ENCODE measurements around the gene CIDEC. TPM values are rescaled to one million over a fixed set of nuclear protein-coding genes. Genes with fewer than 3 reads are reported as not detected.

The CIDEC gene
- total RNA-seq, 1 donor from 2014 or later: 51.3 TPM

DNA sequence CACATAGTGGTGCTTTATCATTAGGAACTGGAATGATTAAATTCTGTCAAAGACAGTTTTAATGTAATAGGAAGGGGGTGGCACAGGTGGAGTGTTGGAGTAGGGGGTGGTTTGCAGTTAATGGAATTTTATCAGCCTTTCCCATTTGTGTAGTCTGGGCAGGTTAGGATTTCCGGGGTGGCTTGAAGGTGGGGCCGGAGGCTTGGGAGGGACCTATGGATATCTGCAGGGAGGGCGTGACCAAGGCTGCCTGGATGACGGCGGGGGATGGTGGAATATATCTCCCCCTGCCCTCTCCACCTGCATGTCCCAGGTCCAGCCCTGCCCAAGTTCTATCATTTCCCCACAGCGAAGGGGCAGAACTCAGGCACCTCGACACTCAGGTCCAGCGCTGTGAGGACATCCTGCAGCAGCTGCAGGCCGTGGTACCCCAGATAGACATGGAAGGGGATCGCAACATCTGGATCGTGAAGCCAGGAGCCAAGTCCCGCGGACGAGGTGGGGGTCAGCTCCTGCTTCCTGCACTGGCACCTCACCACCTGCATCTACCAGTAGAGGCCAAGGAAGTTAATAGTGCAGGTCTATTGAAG is 54.5 kb downstream of the CIDEC start:
- no peaks in the 10 kb centered on the region for H3K4me1 ChIP-seq
- DNase-seq (ENCODE audit: extremely low spot score in 2 of 2): no peak
- intact Hi-C loops (cut with DNase I): no loop called here
- H3K36me3 ChIP-seq: peaks cover 0 to 10% of the 10 kb centered on the region in 2 donors
- no peaks in the 10 kb centered on the region for H3K9me3 ChIP-seq
- no peak for TF ChIP-seq POLR2AphosphoS5 (IDR thresholded peaks at IDR 0.05; ENCODE audit: insufficient read depth in 1 of 2, low read depth in 1 of 2)
- TF ChIP-seq, protein P1, sequence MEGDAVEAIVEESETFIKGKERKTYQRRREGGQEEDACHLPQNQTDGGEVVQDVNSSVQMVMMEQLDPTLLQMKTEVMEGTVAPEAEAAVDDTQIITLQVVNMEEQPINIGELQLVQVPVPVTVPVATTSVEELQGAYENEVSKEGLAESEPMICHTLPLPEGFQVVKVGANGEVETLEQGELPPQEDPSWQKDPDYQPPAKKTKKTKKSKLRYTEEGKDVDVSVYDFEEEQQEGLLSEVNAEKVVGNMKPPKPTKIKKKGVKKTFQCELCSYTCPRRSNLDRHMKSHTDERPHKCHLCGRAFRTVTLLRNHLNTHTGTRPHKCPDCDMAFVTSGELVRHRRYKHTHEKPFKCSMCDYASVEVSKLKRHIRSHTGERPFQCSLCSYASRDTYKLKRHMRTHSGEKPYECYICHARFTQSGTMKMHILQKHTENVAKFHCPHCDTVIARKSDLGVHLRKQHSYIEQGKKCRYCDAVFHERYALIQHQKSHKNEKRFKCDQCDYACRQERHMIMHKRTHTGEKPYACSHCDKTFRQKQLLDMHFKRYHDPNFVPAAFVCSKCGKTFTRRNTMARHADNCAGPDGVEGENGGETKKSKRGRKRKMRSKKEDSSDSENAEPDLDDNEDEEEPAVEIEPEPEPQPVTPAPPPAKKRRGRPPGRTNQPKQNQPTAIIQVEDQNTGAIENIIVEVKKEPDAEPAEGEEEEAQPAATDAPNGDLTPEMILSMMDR (IDR thresholded peaks at IDR 0.05): no peak
- TF ChIP-seq POLR2A (IDR thresholded peaks at IDR 0.05): no peak
- H3K27me3 ChIP-seq: no peaks in the 10 kb centered on the region
- no peak overlapping the region for H3K4me3 ChIP-seq
- H3K27ac ChIP-seq: no peak overlapping the region

DNA sequence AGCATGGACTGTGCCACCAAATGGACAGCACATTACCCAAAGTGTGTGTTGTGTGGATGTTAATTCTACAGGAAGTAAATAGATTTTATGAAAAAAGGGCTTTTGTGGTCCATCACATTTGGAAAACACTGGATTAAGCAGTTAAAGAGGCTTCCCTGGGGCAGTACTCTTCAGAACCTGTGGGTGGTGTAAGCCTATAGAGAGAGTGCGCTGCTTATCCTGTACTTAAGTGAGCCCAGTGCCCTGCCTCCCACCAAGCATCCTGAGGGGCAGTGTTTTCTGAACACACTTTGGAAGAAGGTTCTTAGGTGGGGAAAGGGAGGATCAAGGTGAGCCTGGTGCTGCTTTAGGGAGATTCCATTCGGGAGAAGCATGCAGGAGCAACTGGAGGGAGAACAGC is 59.1 kb downstream of the CIDEC start:
- intact Hi-C loops (cut with DNase I): no loop called here
- Histone ChIP-seq H3K9me3 (no peaks in the 10 kb centered on the region), H3K4me1 (no peaks in the 10 kb centered on the region), H3K36me3 (no peaks in the 10 kb centered on the region), H3K27ac (no peak overlapping the region), H3K4me3 (no peak overlapping the region), H3K27me3 (no peaks in the 10 kb centered on the region)
- no peak for DNase-seq (ENCODE audit: extremely low spot score in 2 of 2)
- no peak for TF ChIP-seq POLR2AphosphoS5 (IDR thresholded peaks at IDR 0.05; ENCODE audit: insufficient read depth in 1 of 2, low read depth in 1 of 2)
- TF ChIP-seq, protein P1 (IDR thresholded peaks at IDR 0.05): no peak
- TF ChIP-seq POLR2A (IDR thresholded peaks at IDR 0.05): no peak

DNA sequence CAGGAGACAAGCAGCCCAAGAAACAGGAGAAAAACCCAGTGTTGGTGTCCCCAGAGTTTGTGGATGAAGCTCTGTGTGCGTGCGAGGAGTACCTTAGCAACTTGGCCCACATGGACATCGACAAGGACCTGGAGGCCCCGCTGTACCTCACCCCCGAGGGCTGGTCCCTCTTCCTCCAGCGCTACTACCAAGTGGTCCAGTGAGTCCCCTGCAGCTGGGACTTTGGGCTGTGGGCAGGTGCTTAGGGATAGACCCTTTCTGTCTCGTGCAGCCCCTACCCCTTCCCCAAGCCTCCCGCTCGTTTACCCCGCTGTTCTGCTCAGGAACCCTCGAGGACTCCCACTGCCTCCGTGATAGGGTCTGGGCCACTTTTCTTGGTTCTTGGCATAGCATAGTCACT is 59.5 kb downstream of the CIDEC start:
- Histone ChIP-seq H3K27me3 (no peaks in the 10 kb centered on the region), H3K27ac (no peak overlapping the region), H3K4me3 (no peak overlapping the region), H3K9me3 (no peaks in the 10 kb centered on the region), H3K36me3 (no peaks in the 10 kb centered on the region), H3K4me1 (no peaks in the 10 kb centered on the region)
- intact Hi-C loops (cut with DNase I): no loop called here
- DNase-seq (ENCODE audit: extremely low spot score in 2 of 2): no peak
- TF ChIP-seq POLR2A (IDR thresholded peaks at IDR 0.05) (no peak), POLR2AphosphoS5 (IDR thresholded peaks at IDR 0.05; ENCODE audit: insufficient read depth in 1 of 2, low read depth in 1 of 2) (no peak)
- TF ChIP-seq, protein P1 (IDR thresholded peaks at IDR 0.05): no peak

DNA sequence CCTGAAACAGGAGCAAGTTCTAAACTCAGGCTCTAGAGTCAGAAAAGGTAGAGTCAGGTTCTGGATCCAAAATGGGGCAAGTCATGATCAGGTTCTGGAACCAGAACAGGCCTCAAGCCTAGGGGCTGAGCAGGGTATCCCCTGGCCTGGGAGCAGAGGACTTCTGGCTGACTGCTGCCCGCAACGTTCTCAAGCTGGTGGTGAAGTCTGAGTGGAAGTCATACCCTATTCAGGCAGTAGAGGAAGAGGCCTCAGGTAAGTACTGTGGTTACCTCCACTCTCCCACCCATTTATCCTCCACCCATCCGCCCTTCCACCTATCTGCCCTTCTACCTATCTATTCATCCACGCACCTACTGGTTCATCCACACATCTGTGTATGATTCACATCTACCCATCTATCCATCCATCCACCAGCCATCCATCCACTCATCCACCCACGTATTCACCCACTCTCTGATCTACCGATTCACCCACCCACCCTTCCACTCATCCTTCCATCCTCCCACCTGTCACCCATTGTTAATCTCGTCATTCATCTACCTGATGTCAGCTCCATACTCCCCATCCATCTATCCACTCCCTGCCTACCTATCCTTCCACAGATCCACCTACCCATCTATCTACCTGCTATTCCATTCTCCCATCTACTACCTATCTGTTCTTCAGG is 61.3 kb downstream of the CIDEC start:
- intact Hi-C loops (cut with DNase I): no loop called here
- DNase-seq (ENCODE audit: extremely low spot score in 2 of 2): no peak
- H3K4me3 ChIP-seq: no peak overlapping the region

More for the DNA sequence above, 61.3 kb downstream of the CIDEC start:
- no peak overlapping the region for H3K27ac ChIP-seq
- H3K4me1 ChIP-seq: no peaks in the 10 kb centered on the region
- H3K9me3 ChIP-seq: no peaks in the 10 kb centered on the region
- no peak for TF ChIP-seq POLR2AphosphoS5 (IDR thresholded peaks at IDR 0.05; ENCODE audit: insufficient read depth in 1 of 2, low read depth in 1 of 2)
- TF ChIP-seq, protein P1 (IDR thresholded peaks at IDR 0.05): no peak
- TF ChIP-seq POLR2A (IDR thresholded peaks at IDR 0.05): no peak
- H3K27me3 ChIP-seq: no peaks in the 10 kb centered on the region
- peaks cover 0 to 6% of the 10 kb centered on the region in 2 donors for H3K36me3 ChIP-seq
